HG03432 (cell line): ENCODE measurements around the gene CDH12.
"Not testable (repeated sequence)": the region's sequence is repeated elsewhere in the genome, so short reads cannot be mapped to it uniquely, and the experiment has no call there.

Source experiments
- ATAC-seq: cut with Tn5 transposase; IDR thresholded peaks from one replicate; pipeline ENCODE4 v1.9.1; 2021; ENCODE audit warnings: mild to moderate bottlenecking, moderate library complexity; ENCODE audit not compliant: unreplicated experiment

CDH12 gene

DNA sequence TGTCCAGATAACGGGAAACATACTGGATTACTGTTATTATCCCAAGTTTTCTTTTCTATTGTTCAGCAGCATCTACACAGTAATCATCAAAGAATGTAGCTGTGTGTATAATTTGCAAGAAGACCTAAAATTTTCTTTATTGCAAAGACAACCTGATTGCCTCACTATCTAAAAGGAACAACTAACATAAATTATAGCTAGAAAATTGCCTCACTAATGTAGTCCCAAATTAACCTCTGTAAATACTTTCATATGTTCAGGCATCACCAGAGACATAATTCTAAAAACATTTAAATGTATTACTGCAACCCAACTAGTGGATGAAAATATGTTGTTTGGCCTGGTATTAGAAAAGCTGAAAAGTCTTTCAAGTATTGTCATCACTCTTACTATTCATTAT lies 275.4 kb downstream of the CDH12 start:
- ATAC-seq = no peak

DNA sequence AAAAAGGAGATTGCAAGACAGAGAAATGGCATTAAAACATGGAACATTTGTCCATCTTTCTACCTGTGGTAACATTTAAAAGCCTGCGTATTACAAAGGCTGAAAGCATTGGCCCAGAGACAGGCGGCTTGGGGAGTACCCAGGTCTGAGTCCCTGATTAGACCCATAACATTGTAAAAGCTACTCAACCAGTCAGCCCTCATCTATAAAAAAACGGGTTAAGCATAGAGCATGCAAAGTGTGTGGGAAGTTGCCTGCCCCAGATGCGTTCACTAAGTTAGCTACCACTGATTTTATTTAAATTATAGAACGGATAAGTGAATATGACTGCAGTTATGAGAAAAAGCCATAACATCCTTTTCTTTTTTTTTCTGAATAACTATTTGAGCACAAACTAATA lies 276.1 kb downstream of the CDH12 start:
- ATAC-seq = no peak

DNA sequence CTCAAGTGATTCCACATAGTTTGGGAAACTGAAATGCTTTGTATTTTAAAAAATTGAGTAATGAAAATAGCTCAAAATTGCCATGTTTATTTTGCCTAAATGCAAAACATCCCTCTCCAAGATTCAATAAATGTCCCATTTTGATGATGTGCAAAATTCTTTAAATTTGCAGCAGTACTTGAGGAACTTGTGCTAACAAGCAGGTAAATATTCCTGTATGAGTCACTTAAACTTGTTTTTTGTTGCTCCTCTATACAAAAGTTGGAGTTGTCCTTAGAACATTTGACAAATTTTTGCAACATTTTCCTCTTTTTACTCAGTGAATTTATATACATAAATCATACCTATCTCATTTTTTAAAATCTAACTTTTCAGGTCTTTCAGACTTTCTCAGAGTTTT lies 280.2 kb downstream of the CDH12 start:
- no peak for ATAC-seq

DNA sequence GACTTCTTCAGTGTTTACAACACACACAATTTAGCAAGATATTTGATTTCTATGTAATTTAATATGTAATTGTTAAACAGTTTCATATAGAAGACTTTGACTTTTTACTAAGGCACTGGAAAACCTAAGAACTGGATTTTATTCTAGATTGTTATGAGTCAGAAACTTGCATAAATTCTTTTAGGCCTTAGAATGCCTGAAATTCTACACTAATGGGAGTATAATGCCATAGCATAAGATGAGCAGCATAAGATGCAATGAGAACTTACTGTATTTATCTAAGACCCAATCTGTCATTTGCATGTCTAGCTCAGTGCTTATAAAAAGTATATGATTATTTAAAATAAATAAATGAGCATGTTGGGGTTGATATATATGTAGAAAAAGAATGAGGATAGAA lies 285.2 kb downstream of the CDH12 start:
- no peak for ATAC-seq

DNA sequence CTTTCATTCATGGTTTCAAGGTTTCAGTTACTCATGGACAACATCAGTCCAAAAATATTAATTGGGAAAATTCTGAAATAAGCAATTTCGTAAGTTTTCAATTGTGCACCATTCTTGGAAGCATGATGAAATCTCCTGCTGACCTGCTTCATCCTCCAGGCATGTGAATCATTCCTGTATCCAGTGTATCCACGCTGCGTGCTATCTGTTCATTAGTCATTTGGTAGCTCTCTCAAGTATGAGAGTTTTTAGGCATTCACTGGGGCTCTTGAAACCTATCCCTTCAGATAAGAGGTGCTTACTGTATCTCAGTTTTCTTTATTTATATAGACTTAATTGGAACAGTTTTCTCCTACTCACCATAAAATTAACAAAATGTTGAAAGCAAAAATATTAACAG lies 293.0 kb downstream of the CDH12 start:
- ATAC-seq = no peak

DNA sequence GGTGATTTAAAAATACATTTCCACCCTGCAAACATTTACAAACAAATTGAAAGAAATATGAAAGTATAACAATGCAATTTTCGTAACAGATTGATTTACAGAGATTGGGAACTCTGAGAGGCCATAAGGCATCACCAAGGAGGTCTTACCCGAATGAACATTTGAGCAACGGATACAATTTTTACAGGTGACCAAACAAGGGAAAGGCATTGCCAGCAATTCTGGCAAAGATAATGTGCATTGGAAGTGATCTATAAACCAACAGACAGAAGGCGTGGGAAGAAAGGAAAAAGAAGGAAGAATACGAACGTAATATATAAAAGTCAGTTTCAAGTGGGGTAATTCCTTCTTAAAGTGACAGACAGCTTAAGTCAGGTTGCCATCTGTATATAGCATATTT lies 295.9 kb downstream of the CDH12 start:
- no peak for ATAC-seq

DNA sequence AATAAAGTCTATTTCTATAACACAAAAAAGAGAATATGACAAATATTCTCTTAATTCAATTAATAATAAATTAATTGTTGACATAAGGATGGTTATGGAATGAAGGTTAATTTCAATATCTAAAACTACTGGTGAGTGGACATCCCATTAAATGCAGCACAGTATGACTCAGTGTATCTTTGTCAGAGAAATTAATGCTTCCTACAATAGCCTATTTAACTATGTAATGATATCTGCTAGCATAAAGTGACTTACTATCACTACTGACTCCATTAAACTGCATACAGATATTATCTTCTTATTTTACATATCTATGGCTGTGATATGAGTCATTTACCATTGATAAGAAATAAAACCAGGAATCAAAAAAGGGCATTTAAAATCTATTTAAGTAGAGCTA lies 298.7 kb downstream of the CDH12 start:
- no peak for ATAC-seq

DNA sequence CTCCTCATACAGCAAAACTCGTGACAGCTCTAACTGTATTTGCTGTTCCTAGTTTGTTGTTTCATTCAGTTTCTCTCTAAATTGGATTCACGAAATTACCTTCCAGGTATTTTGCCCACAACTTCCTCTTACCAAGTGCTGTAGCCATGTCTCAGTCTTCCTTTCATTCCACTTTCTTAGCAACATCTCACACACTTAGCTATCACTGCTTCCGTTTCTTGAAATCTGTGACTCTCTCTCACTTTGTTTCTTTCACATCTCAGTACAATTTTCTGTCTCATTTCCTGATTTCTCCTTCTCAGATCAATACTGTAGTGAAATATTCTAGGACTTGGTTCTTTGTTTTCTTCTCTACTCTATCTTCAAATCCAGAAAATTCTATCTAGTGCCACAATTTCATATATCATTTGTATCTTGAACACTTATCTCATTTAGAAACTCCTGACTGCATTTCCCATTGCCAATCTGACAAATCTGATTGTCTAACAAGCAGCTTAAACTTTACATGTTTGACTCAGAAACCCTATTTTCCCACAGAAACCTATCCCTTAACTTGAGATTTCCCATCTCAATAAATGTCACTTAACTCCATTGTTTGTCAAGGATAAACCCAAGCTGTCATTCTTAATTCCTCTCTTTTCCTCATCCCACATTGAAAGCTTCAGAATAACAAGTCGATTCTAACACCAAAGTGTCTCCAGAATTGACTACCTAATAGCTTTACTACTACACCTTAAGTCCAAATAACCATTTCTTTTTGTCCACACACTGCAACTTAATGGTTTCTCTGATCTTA lies 303.1 kb downstream of the CDH12 start:
- ATAC-seq = no peak

DNA sequence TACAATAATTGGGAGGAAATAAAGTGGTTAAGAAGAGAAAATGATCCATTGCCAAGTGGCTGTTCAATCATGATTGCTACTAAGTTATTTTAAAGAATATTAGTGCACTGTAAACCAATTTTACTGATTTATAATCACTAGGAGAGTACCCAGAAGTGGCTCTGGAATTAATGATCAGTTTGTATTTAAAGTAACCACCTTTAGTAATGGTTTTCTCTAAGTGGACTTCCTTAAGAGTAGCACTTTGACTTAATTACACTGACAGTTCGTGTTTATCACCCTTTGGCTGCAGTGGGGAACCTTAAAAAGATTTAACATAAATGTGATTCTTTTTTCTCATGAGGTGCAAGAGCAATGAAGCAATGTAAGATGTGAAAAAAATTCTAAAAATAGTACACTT lies 310.8 kb downstream of the CDH12 start:
- no peak for ATAC-seq

DNA sequence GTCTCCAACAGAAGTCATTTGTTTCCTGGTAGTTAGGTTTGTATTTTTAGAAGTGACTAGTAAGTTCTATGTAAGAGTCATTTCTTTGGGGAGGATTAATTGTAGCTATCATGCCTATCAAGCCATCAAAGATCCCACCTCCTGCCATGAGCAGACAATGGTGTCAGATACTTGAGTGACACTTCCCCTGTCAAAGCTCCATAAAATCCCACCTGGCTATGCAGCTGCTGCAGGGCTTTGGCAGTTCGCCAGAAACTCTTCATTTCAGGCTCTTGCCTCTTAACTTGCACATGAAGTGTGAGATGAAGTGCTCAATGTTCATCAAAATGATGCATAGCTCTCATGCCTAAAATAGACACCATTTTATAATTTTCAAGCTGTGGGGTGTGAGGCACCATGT lies 312.1 kb downstream of the CDH12 start:
- no peak for ATAC-seq

DNA sequence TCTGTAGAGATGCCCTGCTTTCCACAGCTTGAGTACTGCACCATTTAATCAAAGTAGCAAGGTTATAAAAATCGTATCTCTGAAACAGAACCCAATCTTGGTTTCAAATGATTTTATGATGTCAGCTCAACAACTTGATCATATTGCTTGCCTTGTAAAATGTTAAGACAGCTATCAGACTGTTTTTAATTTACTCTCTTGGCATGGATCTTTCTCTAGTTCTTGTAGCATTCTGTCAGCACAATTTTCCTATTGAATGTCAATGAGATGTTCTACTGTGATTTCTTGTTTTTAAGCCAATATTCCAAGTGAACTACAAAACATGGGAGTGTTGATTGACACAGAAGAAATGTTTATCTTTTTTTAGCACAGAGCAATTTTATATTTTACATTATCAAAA lies 313.4 kb downstream of the CDH12 start:
- no peak for ATAC-seq

DNA sequence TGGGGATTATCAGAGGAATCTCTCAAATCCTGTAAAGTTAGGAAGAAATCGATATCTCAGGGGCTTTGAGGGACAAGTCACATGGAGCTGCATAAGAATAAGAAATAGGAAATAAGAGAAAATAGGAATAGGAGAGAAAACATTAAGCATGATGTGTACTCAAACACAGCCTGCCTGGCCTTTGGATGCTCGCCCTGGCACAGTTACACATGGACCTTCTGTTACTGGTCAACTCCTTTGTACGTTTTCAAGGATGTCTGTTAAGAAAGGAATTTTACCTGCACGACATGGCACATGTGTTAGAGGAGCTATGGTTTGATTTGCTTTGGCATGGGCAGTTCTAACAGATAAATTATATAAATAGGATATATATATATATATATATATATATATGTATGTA lies 321.2 kb downstream of the CDH12 start:
- no peak for ATAC-seq

DNA sequence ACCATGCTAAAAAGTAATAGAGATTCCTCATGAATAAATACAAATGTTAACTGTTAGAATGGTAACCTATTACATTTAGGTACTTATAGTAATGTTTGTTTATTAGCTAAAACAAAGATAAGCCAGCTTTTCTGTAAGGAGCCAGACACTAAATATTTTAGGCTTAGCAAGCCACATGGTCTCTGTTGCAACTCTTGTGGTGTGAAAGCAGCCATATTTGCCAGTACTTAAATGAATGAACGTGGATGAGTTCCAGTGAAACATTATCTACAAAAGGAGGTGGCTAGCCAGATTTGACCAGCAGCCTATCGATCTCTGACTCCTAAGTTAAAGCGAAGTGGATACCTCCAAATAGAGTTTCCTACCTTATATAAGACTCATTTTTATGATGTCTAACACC lies 331.6 kb downstream of the CDH12 start:
- no peak for ATAC-seq

DNA sequence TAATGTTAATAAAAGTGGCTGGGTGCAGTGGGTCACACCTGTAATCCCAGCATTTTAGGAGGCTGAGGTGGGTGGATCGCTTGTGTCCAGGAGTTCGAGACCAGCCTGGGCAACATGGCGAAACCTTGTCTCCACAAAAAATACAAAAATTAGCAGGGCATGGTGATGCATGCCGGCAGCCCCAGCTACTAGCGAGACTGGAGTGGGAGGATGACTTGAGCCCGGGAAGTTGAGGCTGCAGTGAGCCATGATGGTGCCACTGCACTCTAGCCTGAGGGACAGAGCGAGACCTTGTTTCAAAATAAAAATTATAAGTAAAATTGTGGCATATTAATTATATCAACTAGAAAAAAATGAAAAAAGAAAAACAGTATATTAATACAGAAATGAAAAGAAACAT lies 336.6 kb downstream of the CDH12 start:
- ATAC-seq = not testable (repeated sequence)

DNA sequence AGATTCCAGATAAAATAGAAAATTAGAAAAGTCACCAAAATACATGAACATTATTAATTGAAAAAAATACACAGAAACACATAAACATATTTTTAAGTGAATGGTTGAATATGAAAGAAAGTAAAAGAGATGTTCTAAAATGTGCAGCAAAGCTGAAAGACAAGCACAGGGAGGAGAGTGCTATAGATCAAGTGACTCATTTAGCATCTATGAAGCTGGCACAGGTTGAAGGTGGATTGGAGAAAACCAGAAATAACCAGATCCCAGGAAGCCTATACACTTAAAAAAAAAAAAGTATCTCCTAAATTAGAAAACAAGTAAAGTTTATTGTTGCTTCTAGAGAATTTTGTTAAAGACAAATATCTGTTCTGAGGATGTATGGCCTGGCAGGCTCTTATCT lies 338.9 kb downstream of the CDH12 start:
- ATAC-seq = no peak

DNA sequence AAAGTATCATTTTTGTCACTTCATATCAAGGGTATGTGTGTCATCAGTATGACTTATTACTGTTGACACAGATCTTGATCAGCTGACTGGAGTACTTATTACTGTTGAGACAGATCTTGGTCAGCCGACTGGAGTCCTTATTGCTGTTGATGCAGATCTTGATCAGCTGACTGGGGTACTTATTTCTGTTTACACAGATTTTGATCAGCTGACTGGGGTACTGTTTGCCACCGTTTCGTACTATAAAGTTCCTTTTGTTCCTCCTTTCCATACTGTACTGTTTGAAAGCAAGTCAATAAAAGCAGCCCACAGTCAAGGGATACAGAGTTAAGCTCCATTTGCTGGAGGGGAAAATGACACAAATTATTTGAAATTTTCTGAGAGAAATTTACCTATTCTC lies 347.3 kb downstream of the CDH12 start:
- no peak for ATAC-seq

DNA sequence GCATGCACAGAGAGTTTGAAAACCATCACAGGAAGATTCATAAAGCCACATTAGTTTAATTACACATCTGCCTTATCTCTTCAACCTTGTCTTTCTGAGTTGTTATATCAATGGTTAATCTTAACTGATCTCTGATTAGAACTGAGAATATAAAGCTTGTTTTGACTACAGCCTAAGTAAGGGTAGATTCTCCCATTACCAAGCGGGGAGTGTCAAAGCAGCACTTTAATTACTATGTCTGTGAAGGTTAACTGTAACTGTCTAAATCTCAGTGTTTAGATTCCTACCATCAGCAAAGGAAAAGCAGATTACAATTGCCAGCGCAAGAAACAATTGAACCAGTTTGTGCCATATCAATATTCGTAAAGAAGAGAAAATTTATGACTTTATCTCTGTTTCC lies 348.7 kb downstream of the CDH12 start:
- no peak for ATAC-seq

DNA sequence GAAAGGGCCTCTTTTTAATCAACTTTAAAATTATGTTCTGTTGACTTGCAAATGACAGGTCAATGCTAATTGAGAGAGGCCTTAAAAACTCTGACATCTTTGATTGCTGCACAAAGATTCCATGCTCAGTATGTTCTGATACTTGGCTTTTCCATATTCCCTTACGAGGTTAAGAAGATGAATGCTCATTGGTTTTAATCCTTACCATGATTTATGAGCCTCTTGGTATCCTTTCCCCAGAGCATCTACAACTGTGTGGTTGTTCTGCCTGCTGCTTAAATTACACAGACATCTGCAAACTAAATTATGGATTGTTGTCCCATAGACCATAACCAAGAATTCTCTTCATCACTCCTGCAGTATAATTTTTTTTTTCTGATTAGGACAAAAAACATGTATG lies 352.6 kb downstream of the CDH12 start:
- no peak for ATAC-seq

DNA sequence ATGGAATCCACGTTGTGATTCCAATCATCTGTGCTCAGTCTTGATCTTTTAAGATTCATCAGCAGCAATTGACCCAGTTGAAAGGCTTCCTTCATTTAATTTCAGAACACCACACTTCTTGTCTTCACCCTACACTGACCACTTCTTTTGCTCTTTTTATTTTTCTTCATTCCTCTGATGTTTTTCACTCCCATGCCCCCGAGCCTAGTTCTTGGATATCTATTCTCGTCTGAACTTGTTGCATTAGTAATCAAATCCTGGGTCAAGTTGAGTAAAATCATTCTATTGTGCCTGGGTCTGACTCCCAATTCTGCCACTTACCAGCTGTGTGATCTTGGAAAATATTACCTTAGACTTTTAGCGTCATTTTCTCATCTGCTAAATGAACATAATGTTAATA lies 356.5 kb downstream of the CDH12 start:
- ATAC-seq = no peak

DNA sequence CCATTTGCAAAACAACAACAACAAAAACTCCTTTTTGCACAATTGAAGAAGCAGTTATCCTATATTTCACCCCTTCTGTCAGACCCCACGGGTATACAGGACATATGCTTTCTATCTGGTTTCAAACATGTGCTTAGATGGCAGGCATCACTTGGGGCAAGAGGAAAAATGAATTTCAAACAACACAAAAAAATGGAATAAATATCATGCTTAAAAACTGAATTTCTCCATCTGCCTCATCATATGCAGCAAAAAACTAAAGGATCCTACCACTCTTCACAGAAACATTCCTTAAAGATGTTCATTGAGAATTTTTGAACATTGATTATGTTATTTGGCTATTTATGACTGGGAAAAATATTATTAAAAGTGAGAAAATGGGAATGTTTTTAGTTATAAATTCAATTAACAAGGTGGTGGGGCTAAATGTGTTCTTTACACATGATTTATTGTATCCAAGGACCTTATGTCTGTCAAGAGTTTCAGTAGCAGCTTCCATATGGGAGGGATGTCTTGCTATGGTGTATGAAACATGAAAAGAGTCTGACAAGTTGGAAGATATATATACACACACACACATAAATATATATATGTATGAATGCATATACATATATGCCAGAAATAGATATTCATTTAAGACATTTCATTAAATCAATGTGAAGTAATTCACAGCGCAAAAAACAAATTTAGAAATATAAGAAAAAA lies 358.0 kb downstream of the CDH12 start:
- no peak for ATAC-seq

DNA sequence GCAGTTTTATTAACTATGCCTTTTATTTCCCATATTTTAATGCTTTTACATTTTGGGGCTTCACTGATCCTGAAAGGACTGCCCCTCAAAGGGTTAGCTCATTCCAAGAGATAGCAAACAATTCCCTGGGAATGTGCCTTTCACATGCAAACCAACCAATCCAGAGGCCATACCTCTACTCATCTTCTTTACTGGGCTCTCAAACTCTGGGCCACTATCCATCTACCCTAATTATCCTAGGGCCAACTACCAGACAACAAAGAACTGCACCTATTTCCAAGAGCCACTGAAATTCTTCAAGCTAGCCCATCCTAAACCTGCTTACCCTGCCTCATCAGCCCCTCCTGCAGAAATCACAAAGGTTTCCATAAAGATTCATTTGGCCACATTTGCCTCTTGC lies 364.7 kb downstream of the CDH12 start:
- ATAC-seq = no peak

DNA sequence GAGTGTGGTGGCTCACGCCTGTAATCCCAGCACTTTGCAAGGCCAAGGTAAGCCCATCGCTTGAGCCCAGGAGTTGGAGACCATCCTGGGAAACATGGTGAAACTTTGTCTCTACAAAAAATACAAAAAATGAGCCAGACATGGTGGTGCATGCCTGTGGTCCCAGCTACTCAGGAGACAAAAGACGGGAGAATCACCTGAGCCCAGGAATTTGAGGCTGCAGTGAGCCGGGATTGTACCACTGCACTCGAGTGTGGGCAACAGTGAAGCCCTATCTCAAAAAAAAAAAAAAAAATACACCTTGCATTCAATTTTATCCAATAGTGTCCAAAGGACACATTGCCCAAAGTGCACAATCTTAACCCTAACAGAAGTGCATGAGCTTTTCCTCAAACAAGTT lies 372.8 kb downstream of the CDH12 start:
- no peak for ATAC-seq

DNA sequence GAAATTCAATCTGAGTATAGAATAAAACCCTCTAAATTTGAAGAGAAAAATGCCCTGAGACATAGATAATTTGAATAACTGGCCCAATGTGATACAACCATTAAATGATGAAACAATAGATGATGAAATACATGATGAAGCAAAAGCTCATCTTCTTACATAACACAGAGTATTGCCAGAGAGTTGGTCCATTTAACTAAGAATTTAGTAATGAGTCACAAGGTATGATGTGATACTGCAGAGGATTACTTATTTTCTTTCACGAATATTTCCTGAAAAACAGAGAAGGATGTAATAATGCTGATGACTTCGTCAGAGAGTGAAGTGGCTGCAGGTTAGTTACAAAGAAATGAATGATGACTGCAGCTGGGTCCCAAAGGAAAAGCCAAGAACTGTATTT lies 379.3 kb downstream of the CDH12 start:
- no peak for ATAC-seq
